ENCODE results near the gene CYP26A1.

The CYP26A1 gene

GRCh38 chr10:93073539-93074146, at the start of gene CYP26A1:
TSS of gene CYP26A1 (plus strand) at chr10:93073893. CDS start at chr10:93073935, 42 bp downstream.
- peak; percentile 67 for DNase-seq

- DNase-seq = peak; percentile 19
Measured at GRCh38 chr10:93026072-93026471, 47.6 kb upstream of the CYP26A1 start.

GRCh38 chr10:93027508-93027907, 46.2 kb upstream of the CYP26A1 start:
- DNase-seq = no peak

GRCh38 chr10:93028883-93029282, 44.8 kb upstream of the CYP26A1 start:
- DNase-seq = peak; percentile 14

- no peak for DNase-seq
Measured at GRCh38 chr10:93030409-93030808, 43.3 kb upstream of the CYP26A1 start.

GRCh38 chr10:93032105-93032808, 41.4 kb upstream of the CYP26A1 start:
- no peak for DNase-seq

GRCh38 chr10:93032809-93033137, 40.9 kb upstream of the CYP26A1 start:
- no peak for DNase-seq

GRCh38 chr10:93034426-93034825, 39.3 kb upstream of the CYP26A1 start:
- no peak for DNase-seq

GRCh38 chr10:93039110-93039509, 34.6 kb upstream of the CYP26A1 start:
- no peak for DNase-seq

- DNase-seq = peak; percentile 39
Measured at GRCh38 chr10:93039721-93040120, 34.0 kb upstream of the CYP26A1 start.

- no peak for DNase-seq
Measured at GRCh38 chr10:93054486-93054885, 19.2 kb upstream of the CYP26A1 start.

GRCh38 chr10:93058139-93058538, 15.6 kb upstream of the CYP26A1 start:
- DNase-seq = peak; percentile 40

GRCh38 chr10:93059975-93060886, 13.5 kb upstream of the CYP26A1 start, which contains the start of gene CYP26C1:
TSS of gene CYP26C1 (plus strand) at chr10:93060798. CDS start at chr10:93061264, 466 bp downstream.
- DNase-seq = no peak

GRCh38 chr10:93060887-93061593, 12.7 kb upstream of the CYP26A1 start:
- no peak for DNase-seq

GRCh38 chr10:93061594-93062513, 11.8 kb upstream of the CYP26A1 start:
- DNase-seq = peak; percentile 79

- DNase-seq = peak; percentile 87
Measured at GRCh38 chr10:93062514-93063143, 11.1 kb upstream of the CYP26A1 start.

- DNase-seq = no peak
Measured at GRCh38 chr10:93063144-93063976, 10.3 kb upstream of the CYP26A1 start.

GRCh38 chr10:93063977-93064660, 9.6 kb upstream of the CYP26A1 start:
- DNase-seq = no peak

GRCh38 chr10:93064874-93065660, 8.6 kb upstream of the CYP26A1 start:
- no peak for DNase-seq

Measured in DMS53 (cell line).